MG63 (cell line): ENCODE measurements around the gene LRG1. TPM values are rescaled to one million over a fixed set of nuclear protein-coding genes. Genes with fewer than 3 reads are reported as not detected.
"Not testable (repeated sequence)": the region's sequence is repeated elsewhere in the genome, so short reads cannot be mapped to it uniquely, and the experiment has no call there.

Experiments
- DNase-seq: peaks from one replicate; pipeline ENCODE4 v3.0.0-alpha.2; 2020
- H3K27me3 ChIP-seq: fragments of 250-450 bp; sonication (Bioruptor Pico); 2 replicates; pipeline ENCODE4 v1.5.1; 2020; ENCODE audit warnings: mild to moderate bottlenecking, moderate library complexity
- H3K36me3 ChIP-seq: fragments of 250-450 bp; sonication (Bioruptor Pico); 2 replicates; pipeline ENCODE4 v1.5.1; 2020; ENCODE audit warnings: mild to moderate bottlenecking, moderate library complexity
- H3K4me3 ChIP-seq: fragments of 250-450 bp; sonication (Bioruptor Pico); 2 replicates; pipeline ENCODE4 v1.5.1; 2020; ENCODE audit warnings: mild to moderate bottlenecking, moderate library complexity
- H3K9me3 ChIP-seq: fragments of 250-450 bp; sonication (Bioruptor Pico); 2 replicates; pipeline ENCODE4 v1.5.1; 2020; ENCODE audit warnings: mild to moderate bottlenecking, moderate library complexity
- total RNA-seq: library from RNA; depleted of rRNA; stranded (reverse); fragments of >200 nt; shearing (Covaris generic); gene quantifications from 2 replicates; pipeline ENCODE4 v1.2.3, GENCODE V29; 2014; ENCODE audit warnings: low replicate concordance

The LRG1 gene
- total RNA-seq, 1 experiment from 2014 or later, result not detected

GRCh38 chr19:4578552-4579248 is 38.9 kb upstream of the LRG1 start:
- H3K27me3 ChIP-seq, result no peaks in the 10 kb centered on the region; the same call in 1 of the 2 replicates
- no peaks in the 10 kb centered on the region for H3K9me3 ChIP-seq
- H3K4me3 ChIP-seq, result no peak overlapping the region
- DNase-seq, result no peak
- no peaks in the 10 kb centered on the region for H3K36me3 ChIP-seq

GRCh38 chr19:4577020-4577782 is 37.4 kb upstream of the LRG1 start:
- no peak for DNase-seq
- no peaks in the 10 kb centered on the region for H3K36me3 ChIP-seq

GRCh38 chr19:4576016-4576933 is 36.4 kb upstream of the LRG1 start:
- Histone ChIP-seq H3K4me3 (no peak overlapping the region), H3K36me3 (no peaks in the 10 kb centered on the region), H3K27me3 (no peaks in the 10 kb centered on the region; the same call in 1 of the 2 replicates), H3K9me3 (no peaks in the 10 kb centered on the region)
- DNase-seq, result peak; percentile 54

More at GRCh38 chr19:4577020-4577782, 37.4 kb upstream of the LRG1 start:
- H3K9me3 ChIP-seq, result no peaks in the 10 kb centered on the region
- H3K27me3 ChIP-seq, result no peaks in the 10 kb centered on the region; the same call in 1 of the 2 replicates
- H3K4me3 ChIP-seq, result no peak overlapping the region

- peak; percentile 85 for DNase-seq
- Histone ChIP-seq H3K4me3 (no peak overlapping the region), H3K36me3 (no peaks in the 10 kb centered on the region), H3K9me3 (no peaks in the 10 kb centered on the region), H3K27me3 (no peaks in the 10 kb centered on the region; the same call in 1 of the 2 replicates)
These were observed 35.6 kb upstream of the LRG1 start for GRCh38 chr19:4575267-4576015.

- Histone ChIP-seq H3K9me3 (no peaks in the 10 kb centered on the region), H3K27me3 (no peaks in the 10 kb centered on the region), H3K36me3 (no peaks in the 10 kb centered on the region), H3K4me3 (no peak overlapping the region)
- DNase-seq, result no peak
These were observed 33.8 kb upstream of the LRG1 start for GRCh38 chr19:4573682-4574081.

- H3K27me3 ChIP-seq, result no peaks in the 10 kb centered on the region
- no peaks in the 10 kb centered on the region for H3K36me3 ChIP-seq
- H3K9me3 ChIP-seq, result no peaks in the 10 kb centered on the region
- DNase-seq, result no peak
- no peak overlapping the region for H3K4me3 ChIP-seq
These were observed 31.6 kb upstream of the LRG1 start for GRCh38 chr19:4571305-4571917.

GRCh38 chr19:4570916-4571304 is 31.1 kb upstream of the LRG1 start:
- Histone ChIP-seq H3K36me3 (no peaks in the 10 kb centered on the region), H3K27me3 (no peaks in the 10 kb centered on the region), H3K4me3 (no peak overlapping the region), H3K9me3 (no peaks in the 10 kb centered on the region)
- no peak for DNase-seq

- no peak overlapping the region for H3K4me3 ChIP-seq
- no peaks in the 10 kb centered on the region for H3K9me3 ChIP-seq
- no peaks in the 10 kb centered on the region for H3K36me3 ChIP-seq
- no peak for DNase-seq
- H3K27me3 ChIP-seq, result no peaks in the 10 kb centered on the region
These were observed 30.6 kb upstream of the LRG1 start for GRCh38 chr19:4570402-4570801.

GRCh38 chr19:4568886-4569285 is 29.1 kb upstream of the LRG1 start:
- Histone ChIP-seq H3K9me3 (no peaks in the 10 kb centered on the region), H3K4me3 (no peak overlapping the region), H3K36me3 (no peaks in the 10 kb centered on the region), H3K27me3 (no peaks in the 10 kb centered on the region)
- no peak for DNase-seq

GRCh38 chr19:4567584-4568071 is 27.8 kb upstream of the LRG1 start:
- Histone ChIP-seq H3K9me3 (no peaks in the 10 kb centered on the region), H3K4me3 (no peak overlapping the region), H3K36me3 (no peaks in the 10 kb centered on the region), H3K27me3 (no peaks in the 10 kb centered on the region)
- peak; percentile 38 for DNase-seq

- Histone ChIP-seq H3K4me3 (no peak overlapping the region), H3K27me3 (no peaks in the 10 kb centered on the region), H3K36me3 (no peaks in the 10 kb centered on the region), H3K9me3 (no peaks in the 10 kb centered on the region)
- no peak for DNase-seq
These were observed 26.7 kb upstream of the LRG1 start for GRCh38 chr19:4566402-4567051.

- H3K36me3 ChIP-seq, DNase-seq, H3K27me3 ChIP-seq, H3K9me3 ChIP-seq, H3K4me3 ChIP-seq: not testable (repeated sequence)
These were observed 23.7 kb upstream of the LRG1 start for GRCh38 chr19:4563562-4563961.

GRCh38 chr19:4562085-4562484 is 22.2 kb upstream of the LRG1 start:
- H3K36me3 ChIP-seq, H3K9me3 ChIP-seq, DNase-seq, H3K4me3 ChIP-seq, H3K27me3 ChIP-seq: not testable (repeated sequence)

GRCh38 chr19:4559569-4559968 is 19.7 kb upstream of the LRG1 start, which contains the start of gene SEMA6B:
TSS of gene SEMA6B (minus strand) at chr19:4559684. CDS start at chr19:4558457, 1,227 bp downstream.
- no peaks in the 10 kb centered on the region for H3K36me3 ChIP-seq
- H3K9me3 ChIP-seq, result no peaks in the 10 kb centered on the region
- no peak for DNase-seq
- no peaks in the 10 kb centered on the region for H3K27me3 ChIP-seq
- no peak within 1 kb of the TSS for H3K4me3 ChIP-seq
